Mesendoderm (in vitro differentiated cells): ENCODE results near the gene CTSA.

ENCODE experiments used
- DNase-seq: peaks from one replicate; pipeline ENCODE4 v3.0.0; 2013
- H2AK5ac ChIP-seq: 2 replicates; pipeline ENCODE4 v1.6.1; 2013; ENCODE audit warnings: low read length, inconsistent platforms
- H2BK120ac ChIP-seq: 2 replicates; pipeline ENCODE4 v1.6.1; 2013; ENCODE audit warnings: low read depth, mild to moderate bottlenecking, low read length, moderate library complexity, mixed read lengths
- H2BK15ac ChIP-seq: replicated peaks from 2 replicates; pipeline ENCODE4 v1.6.1; 2013; ENCODE audit warnings: low read depth, mild to moderate bottlenecking, moderate library complexity
- H2BK5ac ChIP-seq: 2 replicates; pipeline ENCODE4 v1.6.1; 2013; ENCODE audit warnings: low read length, inconsistent platforms
- H3K18ac ChIP-seq: 2 replicates; pipeline ENCODE4 v1.6.1; 2013; ENCODE audit warnings: mild to moderate bottlenecking, low read length, mixed read lengths
- H3K23ac ChIP-seq: one replicate; pipeline ENCODE4 v1.6.1; 2013; ENCODE audit warnings: low read length
- H3K27ac ChIP-seq: 2 replicates; pipeline ENCODE4 v1.5.1; 2013; ENCODE audit warnings: low read depth, mild to moderate bottlenecking, inconsistent platforms, low read length, moderate library complexity
- H3K27me3 ChIP-seq: 2 replicates; pipeline ENCODE4 v1.6.1; 2013; ENCODE audit warnings: low read length, control low read depth, mild to moderate bottlenecking, inconsistent platforms; ENCODE audit not compliant: insufficient read depth, poor library complexity
- H3K36me3 ChIP-seq: 2 replicates; pipeline ENCODE4 v1.6.1; 2013; ENCODE audit warnings: low read length, inconsistent platforms; ENCODE audit not compliant: control insufficient read depth, insufficient read depth
- H3K4ac ChIP-seq: one replicate; pipeline ENCODE4 v1.6.1; 2013; ENCODE audit warnings: low read depth, mild to moderate bottlenecking, low read length, moderate library complexity
- H3K4me1 ChIP-seq: 2 replicates; pipeline ENCODE4 v1.6.1; 2013; ENCODE audit warnings: low read depth, low read length, inconsistent platforms; ENCODE audit not compliant: control insufficient read depth
- H3K4me2 ChIP-seq: 2 replicates; pipeline ENCODE4 v1.6.1; 2013; ENCODE audit warnings: low read length
- H3K4me3 ChIP-seq: 2 replicates; pipeline ENCODE4 v1.5.1; 2013; ENCODE audit warnings: mild to moderate bottlenecking, low read length
- H3K56ac ChIP-seq: one replicate; pipeline ENCODE4 v1.6.1; 2013; ENCODE audit warnings: low read length
- H3K79me1 ChIP-seq: 2 replicates; pipeline ENCODE4 v1.6.1; 2013; ENCODE audit warnings: low read length, inconsistent platforms
- H3K79me2 ChIP-seq: 2 replicates; pipeline ENCODE4 v1.6.1; 2013; ENCODE audit warnings: mild to moderate bottlenecking, low read length; ENCODE audit not compliant: control insufficient read depth, insufficient read depth
- H3K9ac ChIP-seq: 2 replicates; pipeline ENCODE4 v1.6.1; 2013; ENCODE audit warnings: low read length, inconsistent platforms
- H4K5ac ChIP-seq: one replicate; pipeline ENCODE4 v1.6.1; 2013; ENCODE audit warnings: low read length
- H4K8ac ChIP-seq: one replicate; pipeline ENCODE4 v1.6.1; 2013; ENCODE audit warnings: low read depth, mild to moderate bottlenecking, control low read depth, low read length, moderate library complexity
- WGBS: extraction: QIAGEN DNeasy Blood & Tissue Kit; methylation state at CpG from one replicate; pipeline ENCODE4 v1.1.7; 2013; ENCODE audit warnings: low lambda C conversion rate, missing lambda C conversion rate; ENCODE audit not compliant: insufficient coverage; ENCODE audit errors: extremely low coverage; 5-methylcytosine and 5-hydroxymethylcytosine counted together

The CTSA gene

DNA sequence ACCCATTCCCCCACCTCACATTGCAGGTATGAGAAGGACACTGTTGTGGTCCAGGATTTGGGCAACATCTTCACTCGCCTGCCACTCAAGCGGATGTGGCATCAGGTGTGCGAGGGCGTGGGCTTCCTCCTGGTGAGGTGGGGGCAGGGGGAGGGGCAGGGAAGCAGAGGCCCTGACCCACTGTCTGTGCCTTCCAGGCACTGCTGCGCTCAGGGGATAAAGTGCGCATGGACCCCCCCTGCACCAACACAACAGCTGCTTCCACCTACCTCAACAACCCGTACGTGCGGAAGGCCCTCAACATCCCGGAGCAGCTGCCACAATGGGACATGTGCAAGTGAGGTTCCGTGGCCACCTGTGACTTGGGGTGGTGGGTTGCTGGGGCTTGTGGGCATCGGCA is 3.7 kb downstream of the CTSA start:
- Histone ChIP-seq H3K4me1 (no peaks in the 10 kb centered on the region), H3K23ac (no peak overlapping the region), H3K4me3 (no peak overlapping the region), H4K8ac (no peak overlapping the region), H3K18ac (no peak overlapping the region), H2AK5ac (no peak overlapping the region), H3K56ac (no peak overlapping the region), H3K79me1 (no peaks in the 10 kb centered on the region), H3K27ac (no peak overlapping the region), H3K4me2 (no peak overlapping the region), H3K9ac (no peak overlapping the region), H2BK120ac (no peak overlapping the region), H2BK15ac (no peak overlapping the region), H4K5ac (no peak overlapping the region), H3K4ac (no peak overlapping the region), H2BK5ac (no peak overlapping the region), H3K27me3 (no peaks in the 10 kb centered on the region), H3K36me3 (peaks cover 2% of the 10 kb centered on the region), H3K79me2 (no peaks in the 10 kb centered on the region)
- DNase-seq = no peak
- WGBS = no CpG with 5 or more reads among the region's 12 CpGs

DNA sequence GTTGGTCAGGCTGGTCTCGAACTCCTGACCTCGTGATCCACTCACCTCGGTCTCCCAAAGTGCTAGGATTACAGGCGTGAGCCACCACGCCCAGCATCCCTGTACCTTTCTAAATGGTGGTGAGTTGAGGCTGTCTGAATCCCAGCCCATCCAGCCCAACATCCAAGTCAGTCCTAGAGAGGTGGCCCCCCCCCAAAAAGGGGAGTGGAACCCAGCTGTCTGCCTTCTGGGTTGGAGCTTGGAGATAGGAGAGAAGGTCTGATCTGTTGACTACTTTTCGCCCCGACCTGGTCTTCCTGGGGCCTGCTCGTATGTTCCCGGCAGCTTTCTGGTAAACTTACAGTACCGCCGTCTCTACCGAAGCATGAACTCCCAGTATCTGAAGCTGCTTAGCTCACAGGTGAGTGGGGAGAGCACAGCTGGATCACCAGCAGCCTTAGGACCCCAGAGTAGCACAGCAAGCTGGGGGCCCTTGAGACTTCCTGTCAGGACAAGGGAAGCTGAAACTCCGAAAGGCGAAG is 5.6 kb downstream of the CTSA start:
- H2BK5ac ChIP-seq = no peak overlapping the region
- no peak overlapping the region for H3K23ac ChIP-seq
- H2BK120ac ChIP-seq = no peak overlapping the region
- no peak overlapping the region for H3K27ac ChIP-seq
- no peaks in the 10 kb centered on the region for H3K79me2 ChIP-seq
- no peak overlapping the region for H3K4me3 ChIP-seq
- no peaks in the 10 kb centered on the region for H3K27me3 ChIP-seq
- H3K18ac ChIP-seq = no peak overlapping the region
- no peak overlapping the region for H2BK15ac ChIP-seq
- no peaks in the 10 kb centered on the region for H3K4me1 ChIP-seq
- WGBS = no CpG with 5 or more reads among the region's 14 CpGs
- H3K36me3 ChIP-seq = peaks cover 4% of the 10 kb centered on the region
- H2AK5ac ChIP-seq = no peak overlapping the region
- H3K4ac ChIP-seq = no peak overlapping the region
- H4K5ac ChIP-seq = no peak overlapping the region
- no peak for DNase-seq
- H3K79me1 ChIP-seq = no peaks in the 10 kb centered on the region
- H3K56ac ChIP-seq = no peak overlapping the region
- H3K4me2 ChIP-seq = no peak overlapping the region
- H3K9ac ChIP-seq = no peak overlapping the region
- no peak overlapping the region for H4K8ac ChIP-seq

DNA sequence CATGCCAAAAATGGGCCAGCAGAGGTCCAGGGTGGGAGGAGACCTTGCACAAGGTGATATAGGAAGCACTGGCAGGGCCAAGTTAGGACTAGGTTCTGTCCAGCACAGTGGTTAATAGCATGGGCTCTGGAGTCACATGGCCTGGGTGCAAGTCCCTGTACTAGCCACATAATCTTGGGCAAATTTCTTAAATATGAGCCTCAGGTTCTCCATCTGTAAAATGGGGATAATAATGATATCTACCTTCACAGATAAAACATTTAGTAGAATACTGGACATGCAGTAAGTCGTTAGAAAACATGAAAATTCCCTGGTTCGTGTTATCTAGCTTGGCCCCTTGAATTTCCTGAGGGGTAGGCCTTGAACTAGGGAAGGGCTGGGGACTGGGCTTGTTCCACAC is 6.2 kb downstream of the CTSA start:
- H3K23ac ChIP-seq = no peak overlapping the region
- H4K5ac ChIP-seq = no peak overlapping the region
- H3K56ac ChIP-seq = no peak overlapping the region
- no peak overlapping the region for H2BK15ac ChIP-seq
- no peak overlapping the region for H3K4ac ChIP-seq
- H3K4me2 ChIP-seq = no peak overlapping the region
- H2BK5ac ChIP-seq = no peak overlapping the region
- no peaks in the 10 kb centered on the region for H3K27me3 ChIP-seq
- H4K8ac ChIP-seq = no peak overlapping the region
- H3K9ac ChIP-seq = no peak overlapping the region
- peaks cover 7% of the 10 kb centered on the region for H3K36me3 ChIP-seq
- no peak for DNase-seq
- H2BK120ac ChIP-seq = no peak overlapping the region
- no peak overlapping the region for H3K18ac ChIP-seq
- H3K4me1 ChIP-seq = no peaks in the 10 kb centered on the region
- no peak overlapping the region for H2AK5ac ChIP-seq
- H3K27ac ChIP-seq = no peak overlapping the region
- no peak overlapping the region for H3K4me3 ChIP-seq
- WGBS = no CpG with 5 or more reads among the region's 2 CpGs
- no peaks in the 10 kb centered on the region for H3K79me2 ChIP-seq
- no peaks in the 10 kb centered on the region for H3K79me1 ChIP-seq

- Histone ChIP-seq H3K27ac (no peak overlapping the region), H3K79me2 (no peaks in the 10 kb centered on the region), H3K36me3 (peaks cover 11% of the 10 kb centered on the region), H3K9ac (no peak overlapping the region), H2BK15ac (no peak overlapping the region), H2BK120ac (no peak overlapping the region), H2AK5ac (no peak overlapping the region), H4K5ac (no peak overlapping the region), H3K23ac (no peak overlapping the region), H3K4me1 (no peaks in the 10 kb centered on the region), H3K4ac (no peak overlapping the region), H3K4me2 (no peak overlapping the region), H3K79me1 (no peaks in the 10 kb centered on the region), H3K27me3 (no peaks in the 10 kb centered on the region), H4K8ac (no peak overlapping the region), H3K18ac (no peak overlapping the region), H3K56ac (no peak overlapping the region), H3K4me3 (no peak overlapping the region), H2BK5ac (no peak overlapping the region)
- no peak for DNase-seq
- no CpG with 5 or more reads among the region's 7 CpGs for WGBS
Observed at GRCh38 chr20:45897692-45898091, 6.6 kb downstream of the CTSA start.

DNA sequence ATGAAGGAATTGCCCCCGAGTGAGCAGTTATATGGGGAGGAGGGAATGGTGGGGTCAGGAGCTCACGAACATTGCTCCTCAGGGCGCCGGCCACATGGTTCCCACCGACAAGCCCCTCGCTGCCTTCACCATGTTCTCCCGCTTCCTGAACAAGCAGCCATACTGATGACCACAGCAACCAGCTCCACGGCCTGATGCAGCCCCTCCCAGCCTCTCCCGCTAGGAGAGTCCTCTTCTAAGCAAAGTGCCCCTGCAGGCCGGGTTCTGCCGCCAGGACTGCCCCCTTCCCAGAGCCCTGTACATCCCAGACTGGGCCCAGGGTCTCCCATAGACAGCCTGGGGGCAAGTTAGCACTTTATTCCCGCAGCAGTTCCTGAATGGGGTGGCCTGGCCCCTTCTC is 7.2 kb downstream of the CTSA start:
- WGBS = no CpG with 5 or more reads among the region's 12 CpGs
- peaks cover 11% of the 10 kb centered on the region for H3K36me3 ChIP-seq
- no peaks in the 10 kb centered on the region for H3K4me1 ChIP-seq
- no peak overlapping the region for H3K27ac ChIP-seq
- H2BK15ac ChIP-seq = no peak overlapping the region
- no peak overlapping the region for H2AK5ac ChIP-seq
- H2BK5ac ChIP-seq = no peak overlapping the region
- H3K79me1 ChIP-seq = no peaks in the 10 kb centered on the region
- H3K9ac ChIP-seq = no peak overlapping the region
- no peak overlapping the region for H3K4me3 ChIP-seq
- H3K4me2 ChIP-seq = no peak overlapping the region
- H4K8ac ChIP-seq = no peak overlapping the region
- H3K27me3 ChIP-seq = no peaks in the 10 kb centered on the region
- H4K5ac ChIP-seq = no peak overlapping the region
- DNase-seq = no peak
- H3K18ac ChIP-seq = no peak overlapping the region
- H2BK120ac ChIP-seq = no peak overlapping the region
- no peak overlapping the region for H3K56ac ChIP-seq
- H3K23ac ChIP-seq = no peak overlapping the region
- no peak overlapping the region for H3K4ac ChIP-seq
- no peaks in the 10 kb centered on the region for H3K79me2 ChIP-seq

DNA sequence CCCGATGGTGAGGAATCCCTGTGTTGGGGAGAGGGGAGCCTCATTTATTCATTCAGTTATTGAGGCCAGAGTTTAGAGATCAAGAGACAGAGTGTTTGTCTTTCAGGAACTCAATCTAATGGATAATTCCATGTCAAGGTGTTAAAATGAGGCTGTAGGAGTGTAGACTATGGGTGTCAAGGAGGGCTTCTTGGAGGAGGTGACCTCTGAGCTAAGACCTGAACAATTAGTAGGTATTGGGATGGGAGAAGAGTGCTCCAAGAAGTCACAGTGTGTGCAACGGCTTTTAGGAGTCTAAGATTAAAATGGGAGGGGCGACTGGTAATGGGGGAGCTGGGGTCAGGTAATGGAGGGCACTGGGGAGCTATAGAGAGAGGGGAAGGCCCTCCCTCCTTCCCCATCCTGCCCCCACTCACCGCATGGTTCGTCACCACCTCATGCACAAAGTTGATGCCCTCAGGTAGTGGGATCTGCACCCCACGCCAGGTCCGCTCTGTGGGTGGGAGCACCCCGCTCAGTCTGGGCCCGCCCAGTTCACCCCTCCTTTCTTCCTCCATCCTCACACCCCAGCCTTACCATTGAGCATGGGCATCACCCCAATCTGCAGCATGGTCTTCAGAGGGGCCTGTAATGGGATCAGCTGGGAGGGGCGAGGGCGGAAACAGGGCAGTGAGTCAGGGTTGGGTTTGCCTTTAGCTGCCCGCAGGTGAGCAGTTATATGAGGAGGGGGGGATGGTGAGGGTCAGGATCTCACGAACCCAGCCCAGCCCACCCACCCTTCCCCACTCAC is 8.1 kb downstream of the CTSA start:
- no peak overlapping the region for H2BK5ac ChIP-seq
- H3K4me3 ChIP-seq = no peak overlapping the region
- no peak overlapping the region for H4K8ac ChIP-seq
- no peaks in the 10 kb centered on the region for H3K27me3 ChIP-seq
- H3K56ac ChIP-seq = no peak overlapping the region
- H3K36me3 ChIP-seq = peaks cover 11% of the 10 kb centered on the region
- H3K23ac ChIP-seq = no peak overlapping the region
- H2BK120ac ChIP-seq = no peak overlapping the region
- H3K4ac ChIP-seq = no peak overlapping the region
- no peaks in the 10 kb centered on the region for H3K4me1 ChIP-seq
- WGBS = no CpG with 5 or more reads among the region's 13 CpGs
- no peak overlapping the region for H4K5ac ChIP-seq
- H3K18ac ChIP-seq = no peak overlapping the region
- H3K79me1 ChIP-seq = no peaks in the 10 kb centered on the region
- no peak overlapping the region for H3K27ac ChIP-seq
- DNase-seq = no peak
- H2BK15ac ChIP-seq = no peak overlapping the region
- H3K79me2 ChIP-seq = no peaks in the 10 kb centered on the region
- no peak overlapping the region for H3K4me2 ChIP-seq
- no peak overlapping the region for H3K9ac ChIP-seq
- no peak overlapping the region for H2AK5ac ChIP-seq
